ENCODE results near the gene MAP3K19. TPM values are rescaled to one million over a fixed set of nuclear protein-coding genes. Genes with fewer than 3 reads are reported as not detected.
"Not testable (repeated sequence)": the region's sequence is repeated elsewhere in the genome, so short reads cannot be mapped to it uniquely, and the experiment has no call there.

Gene MAP3K19
- total and polyA plus RNA-seq, 2 experiments from 2014 or later: not detected

DNA sequence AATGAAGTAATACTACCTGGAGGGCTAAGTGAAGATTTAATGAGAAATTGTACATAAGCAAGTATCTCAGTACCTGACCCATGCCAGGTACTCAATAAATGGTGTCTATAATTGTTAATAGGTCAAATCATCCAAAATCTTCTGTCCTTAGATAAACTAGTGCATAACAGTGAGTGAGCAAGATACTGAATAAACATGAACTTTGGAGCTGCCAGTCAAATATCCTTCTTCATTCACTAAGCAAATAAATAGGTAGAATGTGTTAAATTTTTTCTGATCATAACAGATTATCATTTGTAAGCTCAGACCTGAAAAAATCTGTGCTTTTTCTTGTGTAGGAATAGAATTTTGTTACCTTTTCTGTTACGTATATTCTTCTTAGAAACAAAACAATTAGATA is 44.4 kb upstream of the MAP3K19 start:
- Histone ChIP-seq H3K9me2 (replicated peaks; ENCODE audit: insufficient read depth) (no peaks in the 10 kb centered on the region), H3K27me3 (no peaks in the 10 kb centered on the region), H3K4me2 (no peak overlapping the region), H3K36me3 (replicated peaks; ENCODE audit: insufficient read depth, low read depth) (no peaks in the 10 kb centered on the region), H4K20me1 (ENCODE audit: insufficient read depth, poor library complexity, severe bottlenecking) (no peaks in the 10 kb centered on the region), H2AFZ (no peak overlapping the region), H3K79me2 (peaks cover 34% of the 10 kb centered on the region), H3K4me3 (no peak overlapping the region), H3K27ac (no peak overlapping the region), H3K4me1 (ENCODE audit: insufficient read depth) (peaks cover 12% of the 10 kb centered on the region), H3K9me3 (ENCODE audit: low read depth) (no peaks in the 10 kb centered on the region)
- TF ChIP-seq EZH2phosphoT487 (IDR thresholded peaks at IDR 0.05; ENCODE audit: low read depth, severe bottlenecking, unreplicated experiment) (no peak), CTCF (IDR thresholded peaks at IDR 0.05; ENCODE audit: poor library complexity) (no peak), EZH2 (IDR thresholded peaks at IDR 0.05; ENCODE audit: borderline replicate concordance) (no peak)
- DNase-seq (ENCODE audit: low spot score): no peak
- 96% methylated on average over 1 of the region's 1 CpG for WGBS (ENCODE audit: low lambda C conversion rate, missing lambda C conversion rate)

DNA sequence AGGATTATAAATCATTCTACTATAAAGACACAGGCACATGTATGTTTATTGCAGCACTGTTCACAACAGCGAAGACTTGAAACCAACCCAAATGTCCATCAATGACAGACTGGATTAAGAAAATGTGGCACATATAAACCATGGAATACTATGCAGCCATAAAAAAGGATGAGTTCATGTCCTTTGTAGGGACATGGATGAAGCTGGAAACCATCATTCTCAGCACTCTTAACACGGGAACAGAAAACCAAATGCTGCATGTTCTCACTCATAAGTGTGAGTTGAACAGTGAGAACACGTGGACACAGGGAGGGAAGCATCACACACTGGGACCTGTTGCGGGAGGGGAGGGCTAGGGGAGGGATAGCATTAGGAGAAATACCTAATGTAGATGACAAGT is 42.4 kb upstream of the MAP3K19 start:
- not testable (repeated sequence) for H3K27me3 ChIP-seq
- H3K79me2 ChIP-seq: peaks cover 44% of the 10 kb centered on the region

GRCh38 chr2:135086222-135086621 is 39.0 kb upstream of the MAP3K19 start:
- no peaks in the 10 kb centered on the region for H3K9me3 ChIP-seq (ENCODE audit: low read depth)
- no peak overlapping the region for H3K4me2 ChIP-seq
- TF ChIP-seq EZH2 (IDR thresholded peaks at IDR 0.05; ENCODE audit: borderline replicate concordance) (no peak), EZH2phosphoT487 (IDR thresholded peaks at IDR 0.05; ENCODE audit: low read depth, severe bottlenecking, unreplicated experiment) (no peak), CTCF (IDR thresholded peaks at IDR 0.05; ENCODE audit: poor library complexity) (no peak)
- H4K20me1 ChIP-seq (ENCODE audit: insufficient read depth, poor library complexity, severe bottlenecking): no peaks in the 10 kb centered on the region
- no peak for DNase-seq (ENCODE audit: low spot score)
- H3K4me3 ChIP-seq: no peak overlapping the region
- H3K36me3 ChIP-seq (replicated peaks; ENCODE audit: insufficient read depth, low read depth): no peaks in the 10 kb centered on the region
- H2AFZ ChIP-seq: no peak overlapping the region
- H3K9me2 ChIP-seq (replicated peaks; ENCODE audit: insufficient read depth): no peaks in the 10 kb centered on the region
- H3K27ac ChIP-seq: no peak overlapping the region
- H3K79me2 ChIP-seq: peaks cover 73% of the 10 kb centered on the region
- H3K4me1 ChIP-seq (ENCODE audit: insufficient read depth): no peaks in the 10 kb centered on the region
- no peaks in the 10 kb centered on the region for H3K27me3 ChIP-seq
- 98% methylated on average over 2 of the region's 2 CpGs for WGBS (ENCODE audit: low lambda C conversion rate, missing lambda C conversion rate)

More for the DNA sequence above, 42.4 kb upstream of the MAP3K19 start:
- not testable (repeated sequence) for DNase-seq (ENCODE audit: low spot score); H3K9me3 ChIP-seq (ENCODE audit: low read depth); H2AFZ ChIP-seq; H3K4me3 ChIP-seq; H3K27ac ChIP-seq; H3K9me2 ChIP-seq (replicated peaks; ENCODE audit: insufficient read depth); H4K20me1 ChIP-seq (ENCODE audit: insufficient read depth, poor library complexity, severe bottlenecking); H3K36me3 ChIP-seq (replicated peaks; ENCODE audit: insufficient read depth, low read depth); H3K4me2 ChIP-seq
- peaks cover 12% of the 10 kb centered on the region for H3K4me1 ChIP-seq (ENCODE audit: insufficient read depth)
- 100% methylated on average over 4 of the region's 4 CpGs for WGBS (ENCODE audit: low lambda C conversion rate, missing lambda C conversion rate)

DNA sequence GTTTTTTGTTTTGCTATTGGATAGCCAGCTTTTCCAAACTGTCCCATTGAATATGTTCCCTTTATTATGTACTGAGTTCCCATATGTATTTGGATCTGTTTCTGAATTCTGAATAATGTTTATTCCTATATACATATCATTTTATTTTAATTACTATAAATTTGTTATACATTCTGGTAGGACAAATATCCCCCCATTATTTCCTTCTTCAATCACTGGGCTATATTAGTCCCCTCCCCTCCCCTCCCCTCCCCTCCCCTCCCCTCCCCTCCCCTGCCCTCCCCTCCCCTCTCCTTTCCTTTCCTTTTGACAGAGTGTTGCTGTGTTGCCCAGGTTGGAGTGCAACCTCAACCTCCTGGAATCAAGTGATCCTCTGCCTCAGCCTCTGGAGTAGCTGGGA is 31.2 kb upstream of the MAP3K19 start:
- H3K9me2 ChIP-seq (replicated peaks; ENCODE audit: insufficient read depth): no peaks in the 10 kb centered on the region
- H3K36me3 ChIP-seq (replicated peaks; ENCODE audit: insufficient read depth, low read depth): no peaks in the 10 kb centered on the region
- TF ChIP-seq EZH2 (IDR thresholded peaks at IDR 0.05; ENCODE audit: borderline replicate concordance): no peak
- no peak for TF ChIP-seq EZH2phosphoT487 (IDR thresholded peaks at IDR 0.05; ENCODE audit: low read depth, severe bottlenecking, unreplicated experiment)
- no peak for TF ChIP-seq CTCF (IDR thresholded peaks at IDR 0.05; ENCODE audit: poor library complexity)
- no peaks in the 10 kb centered on the region for H3K4me1 ChIP-seq (ENCODE audit: insufficient read depth)
- no peak overlapping the region for H2AFZ ChIP-seq
- H3K27me3 ChIP-seq: no peaks in the 10 kb centered on the region
- H4K20me1 ChIP-seq (ENCODE audit: insufficient read depth, poor library complexity, severe bottlenecking): no peaks in the 10 kb centered on the region
- H3K9me3 ChIP-seq (ENCODE audit: low read depth): no peaks in the 10 kb centered on the region
- no peak overlapping the region for H3K4me2 ChIP-seq
- H3K27ac ChIP-seq: no peak overlapping the region
- H3K79me2 ChIP-seq: peaks cover 38% of the 10 kb centered on the region
- no peak overlapping the region for H3K4me3 ChIP-seq
- no peak for DNase-seq (ENCODE audit: low spot score)

Measured in hepatocyte (in vitro differentiated cells).